Left renal pelvis (tissue), 4 donors: Measurements from ENCODE around the gene WDR82. TPM values are rescaled to one million over a fixed set of nuclear protein-coding genes. Genes with fewer than 3 reads are reported as not detected.

ENCODE experiments used
- DNase-seq, 4 donors: peaks; one replicate each; pipeline ENCODE4 v3.0.0-alpha.2; 2013; ENCODE audit warnings: low read depth in 4 of 4, low spot score in 3 of 4
- polyA plus RNA-seq, 4 donors: library from polyadenylated mRNA; unstranded; fragments of 120-200 nt; gene quantifications; one replicate each; pipeline ENCODE4 v1.2.1, GENCODE V29; 2013; ENCODE audit not compliant: insufficient read length in 4 of 4

WDR82 gene
- polyA plus RNA-seq, 4 donors, result 91.2 to 119 (median 103) TPM

- DNase-seq, result no peak
Measured at GRCh38 chr3:52227117-52227516, 51.3 kb downstream of the WDR82 start.

- DNase-seq, result no peak
Measured at GRCh38 chr3:52226229-52226817, 52.1 kb downstream of the WDR82 start.

- no peak for DNase-seq
Measured at GRCh38 chr3:52225452-52226228, 52.8 kb downstream of the WDR82 start, which contains the start of gene TLR9. TSS of gene TLR9 (minus strand) at chr3:52225645. CDS start at chr3:52225529, 116 bp downstream.

- no peak for DNase-seq
Measured at GRCh38 chr3:52223449-52224408, 54.7 kb downstream of the WDR82 start.

GRCh38 chr3:52222319-52223221 lies 55.9 kb downstream of the WDR82 start:
- DNase-seq, result no peak

GRCh38 chr3:52221563-52222318 lies 56.7 kb downstream of the WDR82 start:
- no peak for DNase-seq

- no peak for DNase-seq
Measured at GRCh38 chr3:52221141-52221562, 57.3 kb downstream of the WDR82 start.

GRCh38 chr3:52220380-52221026 lies 57.9 kb downstream of the WDR82 start:
- no peak for DNase-seq

GRCh38 chr3:52218937-52219650 lies 59.4 kb downstream of the WDR82 start:
- no peak for DNase-seq

GRCh38 chr3:52218454-52218853 lies 60.0 kb downstream of the WDR82 start:
- no peak for DNase-seq

GRCh38 chr3:52218026-52218425 lies 60.4 kb downstream of the WDR82 start:
- DNase-seq, result no peak

GRCh38 chr3:52217409-52217805 lies 61.0 kb downstream of the WDR82 start:
- DNase-seq, result no peak

- DNase-seq, result no peak
Measured at GRCh38 chr3:52216585-52217408, 61.7 kb downstream of the WDR82 start.

GRCh38 chr3:52215351-52215750 lies 63.1 kb downstream of the WDR82 start:
- no peak for DNase-seq

- no peak for DNase-seq
Measured at GRCh38 chr3:52213901-52214300, 64.5 kb downstream of the WDR82 start.

- DNase-seq, result no peak
Measured at GRCh38 chr3:52213005-52213404, 65.4 kb downstream of the WDR82 start.

- no peak for DNase-seq
Measured at GRCh38 chr3:52211268-52211891, 67.1 kb downstream of the WDR82 start.
